Testis (tissue), 2 donors: ENCODE data around the gene TMEM123.

ENCODE experiments used
- CTCF ChIP-seq, 3 experiments: fragments of 450-650 bp in 2 of 3; fragments of 200-600 bp in 1 of 3; sonication (generic) in 1 of 3; IDR thresholded peaks; one replicate each; pipeline ENCODE4 v1.5.1; 2016 to 2019; ENCODE audit warnings: antibody characterized with exemption in 3 of 3, mild to moderate bottlenecking in 2 of 3, moderate library complexity in 1 of 3
- POLR2A ChIP-seq: fragments of 450-650 bp; IDR thresholded peaks from one replicate; pipeline ENCODE4 v1.6.1; 2017; ENCODE audit warnings: antibody characterized with exemption, mild to moderate bottlenecking, moderate library complexity

- TF ChIP-seq CTCF (IDR thresholded peaks at IDR 0.05) (no peak), POLR2A (no peak)
Measured at GRCh38 chr11:102476812-102477211, 24.2 kb upstream of the TMEM123 start.
